Raji (cell line): ENCODE results near the gene C3orf20.

Experiments
- POLR2A ChIP-seq: IDR thresholded peaks from 2 replicates; pipeline ENCODE4 v1.6.1; 2011; ENCODE audit warnings: low read depth, low read length, control low read depth; ENCODE audit not compliant: insufficient read depth

C3orf20 gene

GRCh38 chr3:14770591-14770990, 95.7 kb downstream of the C3orf20 start:
- no peak for TF ChIP-seq POLR2A

- TF ChIP-seq POLR2A, result no peak
These were observed 96.9 kb downstream of the C3orf20 start for GRCh38 chr3:14771593-14772497.

GRCh38 chr3:14772533-14773138, 97.7 kb downstream of the C3orf20 start:
- TF ChIP-seq POLR2A, result no peak

GRCh38 chr3:14773281-14773680, 98.3 kb downstream of the C3orf20 start:
- no peak for TF ChIP-seq POLR2A

- no peak for TF ChIP-seq POLR2A
These were observed 98.8 kb downstream of the C3orf20 start for GRCh38 chr3:14773691-14774128.

- TF ChIP-seq POLR2A, result no peak
These were observed 99.5 kb downstream of the C3orf20 start for GRCh38 chr3:14774431-14774830.

GRCh38 chr3:14775011-14775410, 100.1 kb downstream of the C3orf20 start:
- no peak for TF ChIP-seq POLR2A

GRCh38 chr3:14775563-14775962, 100.6 kb downstream of the C3orf20 start:
- TF ChIP-seq POLR2A, result no peak

- TF ChIP-seq POLR2A, result no peak
These were observed 104.2 kb downstream of the C3orf20 start for GRCh38 chr3:14779069-14779685.

- TF ChIP-seq POLR2A, result no peak
These were observed 106.1 kb downstream of the C3orf20 start for GRCh38 chr3:14780927-14781507.

- no peak for TF ChIP-seq POLR2A
These were observed 108.6 kb downstream of the C3orf20 start for GRCh38 chr3:14783480-14784086.

GRCh38 chr3:14784087-14784681, 109.2 kb downstream of the C3orf20 start:
- no peak for TF ChIP-seq POLR2A

GRCh38 chr3:14785207-14786155, 110.5 kb downstream of the C3orf20 start:
- no peak for TF ChIP-seq POLR2A

GRCh38 chr3:14786369-14786768, 111.4 kb downstream of the C3orf20 start:
- no peak for TF ChIP-seq POLR2A

GRCh38 chr3:14787630-14788029, 112.7 kb downstream of the C3orf20 start:
- no peak for TF ChIP-seq POLR2A
